ENCODE results near the gene ZNF331.

The ZNF331 gene

GRCh38 chr19:53520547-53521372, 17.2 kb upstream of the ZNF331 start:
- DNase-seq (ENCODE audit: low read depth): peak; percentile 84

- no peak for DNase-seq (ENCODE audit: low read depth)
These were observed 16.4 kb upstream of the ZNF331 start for GRCh38 chr19:53521373-53522202.

- no peak for DNase-seq (ENCODE audit: low read depth)
These were observed 12.0 kb upstream of the ZNF331 start for GRCh38 chr19:53525922-53526321.

GRCh38 chr19:53530622-53531021, 7.3 kb upstream of the ZNF331 start:
- no peak for DNase-seq (ENCODE audit: low read depth)

- no peak for DNase-seq (ENCODE audit: low read depth)
These were observed 6.5 kb upstream of the ZNF331 start for GRCh38 chr19:53531457-53531856.

DNA sequence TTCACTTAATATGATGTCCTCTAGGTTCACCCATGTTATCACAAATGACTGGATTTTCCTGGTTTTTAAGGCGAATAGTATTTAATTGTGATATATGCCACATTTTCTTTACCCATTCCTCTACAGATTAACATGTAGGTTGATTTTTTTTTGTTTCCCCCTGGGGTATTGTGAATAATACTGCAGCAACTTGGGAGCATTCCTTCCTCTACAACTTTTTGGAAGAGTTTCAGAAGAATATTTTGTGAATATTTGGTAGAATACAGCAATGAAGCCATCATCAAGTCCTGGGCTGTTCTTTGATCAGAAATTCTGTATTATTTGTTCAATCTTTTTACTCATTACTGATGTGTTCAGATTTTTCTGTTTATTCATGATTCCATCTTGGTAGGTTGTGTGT, 5.6 kb upstream of the ZNF331 start:
- DNase-seq (ENCODE audit: low read depth): no peak

DNA sequence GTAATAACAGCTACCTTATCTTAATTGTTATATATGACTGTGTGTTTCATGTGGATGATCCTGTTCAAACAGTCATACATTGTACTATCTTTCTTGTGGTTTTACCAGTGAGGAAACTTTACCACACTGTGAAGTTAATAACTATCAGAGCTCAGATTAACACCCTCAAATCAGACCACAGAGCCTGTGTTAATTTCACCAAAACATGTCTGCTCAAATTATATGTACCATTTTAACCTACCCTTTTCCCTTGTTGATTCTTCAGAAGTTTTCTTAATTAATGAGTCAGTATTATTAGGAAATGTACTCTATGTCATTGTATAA, 1.8 kb upstream of the ZNF331 start:
- DNase-seq (ENCODE audit: low read depth): no peak

DNA sequence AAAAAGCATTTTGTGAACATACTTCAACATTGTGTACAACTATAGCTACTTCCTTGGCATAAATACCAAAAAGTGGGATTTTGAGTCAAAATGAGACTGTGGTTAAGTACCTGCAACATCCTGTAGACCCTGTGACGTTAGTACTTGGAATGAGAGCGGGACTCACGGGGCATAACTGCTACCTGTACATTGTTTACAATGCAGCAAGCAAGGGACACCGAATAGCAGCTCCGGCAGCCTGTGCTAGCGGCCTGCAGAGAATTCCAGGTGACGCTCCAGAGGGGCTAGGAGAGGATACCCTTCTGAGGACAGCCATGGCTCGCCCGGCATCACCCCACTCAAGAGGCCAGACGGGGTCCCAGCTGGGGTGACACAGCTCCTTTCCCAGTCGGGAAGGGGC, 824 bp upstream of the ZNF331 start:
- DNase-seq (ENCODE audit: low read depth): no peak

GRCh38 chr19:53538378-53539109, 599 bp downstream of the ZNF331 start:
- no peak for DNase-seq (ENCODE audit: low read depth)

- no peak for DNase-seq (ENCODE audit: low read depth)
These were observed 2.1 kb downstream of the ZNF331 start for GRCh38 chr19:53540091-53540490.

DNA sequence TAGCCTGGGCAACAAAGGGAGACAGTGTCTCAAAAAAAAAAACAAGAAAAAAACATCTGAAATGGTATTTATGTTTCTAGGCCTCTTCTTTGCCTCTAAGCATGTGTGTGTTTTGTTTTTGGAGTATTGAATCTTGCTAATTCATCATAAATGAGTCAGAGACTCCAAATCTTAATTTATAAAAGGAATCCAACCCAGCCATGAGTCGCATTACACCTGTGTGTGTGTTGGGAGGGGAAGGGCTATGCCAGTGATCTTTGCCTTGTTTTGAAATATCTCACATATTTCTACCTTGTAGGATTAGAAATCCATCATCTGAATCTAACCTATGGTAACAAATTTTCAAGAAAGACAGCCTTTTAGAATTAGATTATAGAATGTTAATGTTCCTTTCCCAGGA, 4.0 kb downstream of the ZNF331 start:
- no peak for DNase-seq (ENCODE audit: low read depth)

DNA sequence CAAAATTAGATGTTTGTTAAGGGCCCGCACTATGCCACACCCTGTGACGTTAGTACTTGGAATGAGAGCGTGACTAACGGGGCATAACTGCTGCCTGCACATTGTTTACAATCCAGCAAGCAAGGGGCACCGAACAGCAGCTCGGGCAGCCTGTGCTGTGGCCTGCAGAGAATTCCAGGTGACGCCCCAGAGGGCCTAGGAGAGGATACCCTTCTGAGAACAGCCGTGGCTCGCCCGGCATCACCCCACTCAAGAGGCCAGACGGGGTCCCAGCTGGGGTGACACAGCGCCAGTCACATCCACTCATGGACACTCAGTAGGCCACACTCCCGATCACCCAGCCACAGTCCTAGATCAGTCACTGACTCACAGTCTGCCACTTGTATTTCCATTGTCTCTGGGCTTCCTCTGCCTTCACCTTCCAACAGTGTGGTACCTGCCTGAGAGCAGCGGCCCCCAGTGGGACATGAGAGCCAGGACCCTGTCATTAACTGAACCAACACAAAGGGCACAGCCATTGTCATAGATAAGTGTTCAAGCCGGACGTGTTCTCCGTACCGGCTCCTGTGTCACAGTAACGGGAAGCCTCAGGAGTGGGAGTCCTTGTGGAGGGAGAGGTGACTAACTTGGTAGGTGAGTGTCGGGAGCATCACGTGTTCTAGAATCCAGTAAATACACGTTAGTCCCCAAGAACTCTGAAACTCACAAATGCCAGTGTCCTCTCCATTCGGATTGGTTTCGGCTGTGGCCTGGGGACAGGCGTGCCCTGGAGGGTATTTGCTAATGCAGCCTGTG, 7.5 kb downstream of the ZNF331 start:
- no peak for DNase-seq (ENCODE audit: low read depth)

DNA sequence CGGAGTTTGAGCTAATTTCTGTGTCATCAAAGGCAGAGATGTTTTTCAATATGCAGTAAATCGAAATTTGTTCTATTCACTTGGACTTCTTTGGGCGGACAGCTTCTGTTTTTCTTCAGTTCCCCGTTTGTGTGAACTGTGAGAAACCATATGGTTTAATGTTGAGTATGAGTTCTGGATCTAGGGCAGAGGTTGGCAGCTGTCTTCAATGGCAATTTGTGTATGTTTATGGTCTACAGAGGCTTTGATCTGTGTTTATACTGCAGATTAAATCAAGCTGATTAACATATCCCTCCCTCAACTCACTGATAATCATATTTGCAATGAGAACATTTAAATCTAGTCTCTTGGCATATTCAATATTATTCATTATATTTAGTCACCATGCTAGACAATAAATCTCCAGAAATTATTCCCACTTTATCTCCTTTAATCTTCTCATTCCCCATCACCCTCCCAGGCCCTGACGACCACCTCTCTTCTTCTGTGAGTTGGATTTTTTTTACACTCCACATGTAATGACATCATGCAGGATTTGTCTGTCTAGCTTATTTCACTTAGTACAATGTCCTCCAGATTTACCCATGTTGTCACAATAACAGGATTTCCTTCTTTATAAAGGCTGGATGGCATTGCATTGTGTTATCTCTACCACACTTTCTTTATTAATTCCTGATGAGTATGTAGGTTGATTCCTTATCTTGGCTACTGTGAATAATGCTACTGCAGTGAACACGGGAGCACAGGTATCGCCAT, 9.0 kb downstream of the ZNF331 start:
- DNase-seq (ENCODE audit: low read depth): no peak

- DNase-seq (ENCODE audit: low read depth): no peak
These were observed 11.4 kb downstream of the ZNF331 start for GRCh38 chr19:53549340-53549739.

DNA sequence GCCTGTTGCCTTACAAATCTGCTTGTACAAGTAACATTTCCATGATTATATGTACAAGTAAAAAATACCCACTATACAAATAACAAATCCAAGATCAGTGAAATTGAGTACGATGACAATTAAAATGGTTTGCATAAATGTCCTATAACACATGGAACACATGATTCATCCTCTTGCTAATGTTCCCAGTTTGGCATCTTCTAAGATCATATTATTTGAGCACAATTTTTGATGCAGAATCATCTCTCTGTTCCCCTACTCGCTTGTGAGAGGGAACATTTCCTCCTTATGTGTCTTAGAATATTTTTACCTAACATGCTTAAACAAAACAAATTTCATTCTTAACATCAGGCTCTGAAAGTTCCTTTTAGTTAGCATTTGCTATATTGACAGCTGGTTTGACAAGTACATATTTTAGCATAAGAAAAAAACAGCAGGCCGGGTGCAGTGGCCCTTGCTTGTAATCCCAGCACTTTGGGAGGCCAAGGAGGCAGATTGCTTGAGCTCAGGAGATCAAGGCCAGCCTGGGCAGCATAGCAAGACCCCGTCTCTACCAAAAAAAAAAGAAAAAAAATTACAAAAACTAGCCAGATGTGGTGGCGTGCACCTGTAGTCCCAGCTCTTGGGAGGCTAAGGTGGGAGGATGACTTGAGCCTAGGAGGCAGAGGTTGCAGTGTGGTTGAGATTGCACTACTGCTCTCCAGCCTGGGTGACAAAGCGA, 14.2 kb downstream of the ZNF331 start:
- DNase-seq (ENCODE audit: low read depth): no peak

DNA sequence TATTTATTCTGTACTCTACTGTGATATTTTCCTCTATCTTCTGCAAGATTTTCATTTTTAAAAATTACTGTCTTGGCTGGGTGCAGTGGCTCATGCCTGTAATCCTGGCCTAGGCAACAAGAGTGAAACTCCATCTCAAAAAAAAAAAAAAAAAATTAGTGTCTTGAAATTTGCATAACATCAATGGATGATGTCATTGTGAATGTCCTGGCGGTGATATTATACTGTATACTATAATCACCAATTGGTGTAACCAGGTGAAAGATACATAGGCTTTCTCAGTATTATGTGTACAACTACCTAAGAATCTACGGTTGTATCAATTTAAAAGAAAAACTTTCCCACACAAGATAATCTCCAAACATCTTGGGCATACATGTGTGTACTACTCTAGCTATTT, 15.2 kb downstream of the ZNF331 start:
- no peak for DNase-seq (ENCODE audit: low read depth)

DNA sequence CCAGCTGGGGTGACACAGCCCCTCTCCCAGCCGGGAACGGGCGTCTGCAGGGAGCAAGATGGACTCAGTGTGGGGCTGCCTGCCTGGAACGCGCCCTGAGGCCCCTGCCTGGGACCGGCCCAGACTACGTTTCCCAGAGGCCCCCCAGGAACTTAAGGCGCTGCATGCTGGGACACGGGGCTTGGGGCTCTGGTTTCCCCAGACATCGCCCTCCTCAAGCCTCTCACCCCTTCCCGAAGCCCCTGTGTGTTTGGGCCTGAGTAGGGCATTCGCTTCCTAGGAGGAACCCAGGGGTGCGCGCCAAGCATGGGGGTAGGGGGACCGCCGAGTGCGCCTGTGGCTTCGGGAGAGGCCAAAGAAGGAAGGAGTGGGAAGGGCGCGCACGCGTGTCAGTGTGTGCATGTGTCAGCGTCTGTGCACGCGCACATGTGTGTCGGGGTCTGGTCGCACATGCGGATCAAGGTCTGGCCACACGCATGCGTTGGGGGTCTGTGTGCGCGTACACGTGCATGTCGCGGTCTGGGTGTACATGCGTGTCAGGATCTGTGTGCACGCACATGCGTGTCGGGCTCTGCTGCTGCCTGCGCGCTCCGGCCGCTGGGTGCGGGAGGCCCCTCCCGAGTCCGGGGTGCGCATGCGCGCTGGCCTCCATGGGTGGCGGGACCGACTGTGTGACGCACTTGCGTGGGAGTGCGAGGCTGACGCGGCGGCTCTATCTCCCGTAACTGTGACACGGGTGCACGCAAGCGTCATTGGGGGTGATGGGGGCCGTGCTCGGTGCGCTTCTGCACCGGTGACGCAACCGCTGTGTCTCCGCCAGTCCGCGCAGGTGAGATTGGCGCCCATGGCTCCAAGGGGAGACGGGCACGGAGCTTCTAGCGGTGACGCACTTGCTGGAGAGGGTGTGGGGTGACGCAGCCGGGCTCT, 16.2 kb downstream of the ZNF331 start:
- peak; percentile 92 for DNase-seq (ENCODE audit: low read depth)

DNA sequence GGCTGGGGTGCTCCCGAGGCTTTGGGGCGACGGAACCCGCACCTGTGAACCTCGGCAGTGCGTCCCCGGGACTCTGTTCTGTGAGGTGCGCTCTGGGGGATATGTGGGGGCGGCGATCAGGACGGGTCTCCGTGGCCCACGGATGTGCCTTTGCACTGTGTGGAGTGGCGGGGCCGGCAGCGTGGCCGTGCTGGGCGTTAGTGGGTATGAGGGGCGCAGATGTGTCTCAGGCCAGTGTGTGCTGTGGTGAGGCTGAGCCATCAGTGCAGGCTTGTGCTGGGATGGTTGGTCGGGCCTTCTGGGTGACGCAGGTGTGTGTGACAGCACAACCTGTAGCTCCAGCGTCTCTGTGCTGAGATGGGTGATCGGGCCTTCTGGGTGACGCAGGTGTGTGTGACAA, 16.9 kb downstream of the ZNF331 start:
- no peak for DNase-seq (ENCODE audit: low read depth)

GRCh38 chr19:53555352-53555751, 17.4 kb downstream of the ZNF331 start:
- no peak for DNase-seq (ENCODE audit: low read depth)
